Hypothalamus (tissue), 51 donors: ENCODE data around the gene MAGED4.
"Not testable (repeated sequence)": the region's sequence is repeated elsewhere in the genome, so short reads cannot be mapped to it uniquely, and the experiment has no call there.

Source experiments
- DNase-seq, 51 donors: peaks; one replicate each; lab custom pipeline; 2025; lab: John Stamatoyannopoulos, UW

The MAGED4 gene, protein sequence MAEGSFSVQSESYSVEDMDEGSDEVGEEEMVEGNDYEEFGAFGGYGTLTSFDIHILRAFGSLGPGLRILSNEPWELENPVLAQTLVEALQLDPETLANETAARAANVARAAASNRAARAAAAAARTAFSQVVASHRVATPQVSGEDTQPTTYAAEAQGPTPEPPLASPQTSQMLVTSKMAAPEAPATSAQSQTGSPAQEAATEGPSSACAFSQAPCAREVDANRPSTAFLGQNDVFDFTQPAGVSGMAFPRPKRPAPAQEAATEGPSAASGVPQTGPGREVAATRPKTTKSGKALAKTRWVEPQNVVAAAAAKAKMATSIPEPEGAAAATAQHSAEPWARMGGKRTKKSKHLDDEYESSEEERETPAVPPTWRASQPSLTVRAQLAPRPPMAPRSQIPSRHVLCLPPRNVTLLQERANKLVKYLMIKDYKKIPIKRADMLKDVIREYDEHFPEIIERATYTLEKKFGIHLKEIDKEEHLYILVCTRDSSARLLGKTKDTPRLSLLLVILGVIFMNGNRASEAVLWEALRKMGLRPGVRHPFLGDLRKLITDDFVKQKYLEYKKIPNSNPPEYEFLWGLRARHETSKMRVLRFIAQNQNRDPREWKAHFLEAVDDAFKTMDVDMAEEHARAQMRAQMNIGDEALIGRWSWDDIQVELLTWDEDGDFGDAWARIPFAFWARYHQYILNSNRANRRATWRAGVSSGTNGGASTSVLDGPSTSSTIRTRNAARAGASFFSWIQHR

DNA sequence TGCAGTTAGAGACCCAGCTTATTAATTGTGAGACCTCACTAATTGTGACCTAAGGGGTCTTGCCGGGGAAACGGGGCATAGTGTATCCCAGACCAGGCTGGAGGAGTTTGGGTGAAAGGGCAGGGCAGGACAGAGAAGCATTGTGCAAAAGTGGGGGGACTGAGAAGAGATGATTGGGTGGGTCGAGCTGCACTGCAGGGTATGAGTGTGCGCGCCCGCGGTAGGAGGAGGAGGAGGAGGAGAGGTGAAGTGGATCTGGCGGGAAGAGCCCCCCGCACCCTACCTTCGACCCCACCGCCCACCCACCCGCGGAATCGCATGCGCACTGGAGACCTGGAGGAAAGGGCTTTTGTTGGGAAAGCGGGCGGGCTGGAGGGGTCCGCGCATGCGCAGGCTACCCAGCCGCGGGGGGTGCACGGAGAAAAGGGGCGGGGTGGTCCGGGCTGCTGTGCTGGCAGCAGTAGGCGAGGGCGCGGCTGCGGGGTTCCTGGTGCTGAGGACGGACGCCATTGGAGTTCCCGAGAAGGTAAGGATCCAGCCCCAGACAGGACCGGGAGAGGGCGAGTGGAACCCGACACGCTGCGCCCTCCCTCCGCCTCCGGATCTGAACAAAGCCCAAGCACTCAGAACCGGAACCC is at the start of gene MAGED4:
TSS of gene MAGED4 (plus strand) at position 449 of the 638 bp plus-strand sequence. CDS start 1,035 bp downstream, outside the sequence.
- not testable (repeated sequence) for DNase-seq

DNA sequence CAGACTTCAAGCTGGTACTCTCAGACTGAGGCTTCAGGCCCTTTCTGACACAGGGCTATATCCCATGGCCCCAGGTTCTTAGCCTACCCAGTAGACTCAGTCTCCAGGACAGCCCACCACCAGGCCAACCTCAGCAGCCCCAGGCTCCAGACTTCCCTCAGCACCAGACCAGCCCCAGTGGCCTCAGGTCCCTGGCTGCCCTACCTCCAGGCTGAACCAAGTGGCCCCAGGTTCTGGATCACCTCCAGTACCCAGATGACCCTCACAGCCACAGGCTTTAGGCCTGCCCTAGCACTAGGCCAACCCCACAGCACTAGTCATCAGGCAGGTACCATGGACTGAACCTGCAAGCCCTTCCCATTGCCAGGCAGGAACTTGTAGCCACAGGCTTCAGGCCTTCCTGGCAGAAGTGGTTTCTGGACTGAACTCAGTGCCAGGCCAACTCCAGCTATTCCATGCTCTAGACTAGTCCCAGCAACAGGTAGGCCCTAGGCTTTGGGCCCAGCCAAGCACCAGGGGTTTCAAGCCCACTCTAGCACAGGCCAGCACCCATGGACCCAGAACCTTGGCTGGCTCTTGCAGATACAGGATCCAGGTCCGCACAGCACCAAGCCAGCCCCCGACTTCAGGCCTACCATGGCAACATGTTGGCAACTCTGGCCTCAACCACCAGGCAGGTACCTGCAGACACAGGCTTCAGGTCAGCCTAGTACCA is 45.7 kb upstream of the MAGED4 start:
- DNase-seq, result no peak

DNA sequence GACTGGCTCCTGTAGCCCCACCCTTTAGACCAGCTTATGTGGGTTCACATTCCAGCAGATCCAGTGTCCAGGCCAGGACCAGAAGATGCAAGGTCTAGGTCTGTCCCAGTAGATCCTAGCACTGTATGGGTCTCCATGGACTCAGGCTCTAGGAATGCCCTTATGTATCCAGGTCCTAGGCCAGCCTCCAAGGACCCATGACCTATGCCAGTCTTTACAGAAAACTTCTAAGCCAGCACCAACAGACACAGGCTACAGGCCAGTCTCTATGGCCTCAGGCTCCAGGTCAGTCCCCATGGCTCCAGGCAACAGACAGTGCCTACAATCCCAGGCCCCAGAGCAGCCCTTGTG is 45.2 kb upstream of the MAGED4 start:
- DNase-seq, result no peak

DNA sequence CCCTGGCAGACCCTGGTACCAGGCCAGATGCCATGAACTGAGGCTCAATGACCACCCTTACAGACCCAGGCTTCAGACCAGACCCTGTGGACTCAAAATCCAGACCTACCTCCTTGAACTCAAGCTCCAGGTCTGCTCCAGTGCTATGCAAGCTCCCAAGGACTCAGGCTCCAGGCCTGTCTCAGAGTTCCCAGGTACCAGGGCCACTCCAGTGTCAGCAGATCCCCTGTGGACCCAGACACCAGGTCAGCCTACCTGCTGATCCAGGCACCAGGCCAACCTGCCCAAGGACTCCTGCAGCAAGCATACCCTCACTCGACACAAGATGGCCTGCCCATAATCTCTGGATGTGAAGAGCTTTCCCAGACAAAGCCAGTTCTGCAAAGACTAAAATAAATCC is 44.7 kb upstream of the MAGED4 start:
- DNase-seq, result no peak

DNA sequence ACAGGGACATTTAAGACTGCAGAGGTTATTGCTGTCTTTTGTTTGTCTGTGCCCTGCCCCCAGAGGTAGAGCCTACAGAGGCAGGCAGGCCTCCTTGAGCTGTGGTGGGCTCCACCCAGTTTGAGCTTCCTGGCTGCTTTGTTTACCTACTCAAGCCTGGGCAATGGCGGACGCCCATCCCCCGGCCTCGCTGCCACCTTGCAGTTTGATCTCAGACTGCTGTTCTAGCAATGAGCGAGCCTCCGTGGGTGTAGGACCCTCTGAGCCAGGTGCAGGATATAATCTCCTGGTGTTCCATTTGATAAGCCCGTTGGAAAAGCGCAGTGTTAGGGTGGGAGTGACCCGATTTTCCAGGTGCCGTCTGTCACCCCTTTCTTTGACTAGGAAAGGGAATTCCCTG is 34.0 kb upstream of the MAGED4 start:
- DNase-seq, result not testable (repeated sequence)

DNA sequence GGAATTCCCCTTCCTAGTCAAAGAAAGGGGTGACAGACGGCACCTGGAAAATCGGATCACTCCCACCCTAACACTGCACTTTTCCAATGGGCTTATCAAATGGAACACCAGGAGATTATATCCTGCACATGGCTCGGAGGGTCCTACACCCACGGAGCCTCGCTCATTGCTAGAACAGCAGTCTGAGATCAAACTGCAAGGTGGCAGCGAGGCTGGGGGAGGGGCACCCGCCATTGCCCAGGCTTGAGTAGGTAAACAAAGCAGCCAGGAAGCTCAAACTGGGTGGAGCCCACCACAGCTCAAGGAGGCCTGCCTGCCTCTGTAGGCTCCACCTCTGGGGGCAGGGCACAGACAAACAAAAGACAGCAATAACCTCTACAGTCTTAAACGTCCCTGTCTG is 24.5 kb upstream of the MAGED4 start:
- DNase-seq, result not testable (repeated sequence)

DNA sequence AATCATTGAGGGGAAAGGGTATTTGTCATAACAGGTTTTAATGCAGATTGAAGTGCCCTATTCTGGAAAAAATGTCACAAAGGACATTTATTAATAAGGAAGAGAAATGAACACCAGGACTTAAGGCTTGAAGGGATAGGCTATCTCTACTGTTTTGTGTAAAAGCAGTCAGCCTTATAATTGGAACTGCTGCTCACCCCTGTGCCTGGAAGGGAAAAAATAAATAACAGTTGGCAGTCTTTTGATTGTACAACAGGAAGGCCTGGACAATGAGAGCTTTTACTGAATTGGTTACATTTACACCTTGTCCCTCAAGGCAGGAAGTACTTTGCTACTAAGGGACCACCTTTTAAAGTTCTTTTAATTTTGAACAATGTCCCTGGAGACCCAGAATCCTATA is 17.8 kb upstream of the MAGED4 start:
- DNase-seq, result no peak

DNA sequence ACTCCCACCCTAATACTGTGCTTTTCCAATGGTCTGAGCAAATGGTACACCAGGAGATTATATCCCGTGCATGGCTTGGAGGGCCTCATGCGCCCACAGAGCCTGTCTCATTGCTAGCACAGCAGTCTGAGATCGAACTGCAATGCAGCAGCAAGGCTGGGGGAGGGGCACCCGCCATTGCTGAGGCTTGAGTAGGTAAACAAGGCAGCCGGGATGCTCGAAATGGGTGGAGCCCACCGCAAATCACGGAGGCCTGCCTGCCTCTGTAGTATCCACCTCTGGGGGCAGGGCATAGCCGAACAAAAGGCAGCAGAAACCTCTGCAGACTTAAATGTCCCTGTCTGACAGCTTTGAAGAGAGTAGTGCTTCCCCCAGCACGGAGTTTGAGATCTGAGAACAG is 13.6 kb upstream of the MAGED4 start:
- not testable (repeated sequence) for DNase-seq

DNA sequence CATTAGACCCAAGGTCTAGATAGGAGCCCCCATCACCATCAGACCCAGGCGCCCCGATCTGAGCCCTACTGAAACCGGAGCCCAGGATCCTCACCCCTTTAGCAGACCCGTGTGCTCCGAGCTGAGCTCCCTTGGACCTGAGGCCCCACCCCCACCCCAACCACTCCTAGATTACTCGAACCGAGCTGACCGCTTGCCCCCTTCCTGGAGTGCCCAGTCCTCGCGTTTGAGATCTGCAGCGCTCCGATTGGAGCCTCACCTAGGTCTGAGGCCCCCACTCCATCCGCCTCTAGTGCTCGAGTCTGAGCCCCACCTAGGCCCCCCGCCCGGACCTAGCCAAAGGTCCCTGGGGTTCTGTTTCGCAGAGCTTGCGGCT is 378 bp downstream of the MAGED4 start:
- not testable (repeated sequence) for DNase-seq

DNA sequence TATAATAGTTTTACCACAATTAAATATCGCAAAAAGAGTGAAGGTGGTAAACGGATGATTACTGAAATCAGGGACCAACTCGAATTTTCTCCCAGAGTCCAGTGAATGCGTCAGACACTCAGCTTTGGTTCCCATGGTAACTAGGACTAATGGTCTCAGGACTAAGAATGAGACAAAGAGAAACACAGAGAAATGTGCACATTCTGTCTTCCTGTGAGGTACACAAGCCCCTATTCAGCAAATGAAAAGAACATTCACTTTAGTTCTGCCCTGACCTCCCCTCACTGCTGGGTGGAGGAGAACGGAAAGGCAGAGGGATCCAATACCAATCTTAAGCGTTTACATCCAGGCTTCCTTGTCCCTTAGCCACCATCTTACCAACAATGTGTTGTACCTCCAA is 26.7 kb downstream of the MAGED4 start:
- DNase-seq, result not testable (repeated sequence)

DNA sequence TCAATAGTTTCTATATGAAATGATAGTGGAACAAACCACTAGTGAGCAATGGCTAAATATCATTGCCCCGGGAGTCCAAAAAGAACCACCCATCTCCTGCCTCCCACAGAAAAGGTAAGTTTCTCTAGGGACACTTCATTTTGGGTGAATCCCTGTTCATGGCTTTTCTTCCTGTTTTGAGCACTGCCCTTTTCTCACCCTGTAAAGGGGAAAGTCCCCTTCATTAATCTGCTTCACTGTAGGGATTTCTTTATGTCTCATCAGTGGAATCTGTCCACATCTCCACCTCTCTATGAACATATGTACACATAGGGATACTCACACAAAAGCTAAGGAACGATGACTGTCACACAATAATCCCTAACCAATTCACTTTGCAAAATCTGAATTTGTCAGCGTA is 28.6 kb downstream of the MAGED4 start:
- DNase-seq, result no peak

DNA sequence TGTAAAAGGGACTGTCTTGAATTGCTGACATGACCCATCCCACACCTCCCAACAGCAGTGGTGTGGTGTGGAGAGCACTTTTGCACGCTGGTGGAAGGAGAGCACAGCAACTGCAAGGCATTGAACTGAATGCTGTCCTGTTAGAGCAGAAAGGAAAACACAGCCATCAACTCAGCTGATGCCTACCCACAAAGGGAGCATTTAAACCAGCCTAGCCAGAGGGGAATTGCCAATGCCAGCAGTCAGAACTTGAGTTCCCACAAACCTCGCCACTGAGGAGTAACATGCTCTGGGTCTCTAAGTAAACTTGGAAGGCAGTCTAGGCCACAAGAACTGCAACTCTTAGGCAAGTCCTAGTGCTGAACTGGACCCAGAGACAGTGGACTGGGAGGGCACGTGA is 31.9 kb downstream of the MAGED4 start:
- DNase-seq, result no peak

DNA sequence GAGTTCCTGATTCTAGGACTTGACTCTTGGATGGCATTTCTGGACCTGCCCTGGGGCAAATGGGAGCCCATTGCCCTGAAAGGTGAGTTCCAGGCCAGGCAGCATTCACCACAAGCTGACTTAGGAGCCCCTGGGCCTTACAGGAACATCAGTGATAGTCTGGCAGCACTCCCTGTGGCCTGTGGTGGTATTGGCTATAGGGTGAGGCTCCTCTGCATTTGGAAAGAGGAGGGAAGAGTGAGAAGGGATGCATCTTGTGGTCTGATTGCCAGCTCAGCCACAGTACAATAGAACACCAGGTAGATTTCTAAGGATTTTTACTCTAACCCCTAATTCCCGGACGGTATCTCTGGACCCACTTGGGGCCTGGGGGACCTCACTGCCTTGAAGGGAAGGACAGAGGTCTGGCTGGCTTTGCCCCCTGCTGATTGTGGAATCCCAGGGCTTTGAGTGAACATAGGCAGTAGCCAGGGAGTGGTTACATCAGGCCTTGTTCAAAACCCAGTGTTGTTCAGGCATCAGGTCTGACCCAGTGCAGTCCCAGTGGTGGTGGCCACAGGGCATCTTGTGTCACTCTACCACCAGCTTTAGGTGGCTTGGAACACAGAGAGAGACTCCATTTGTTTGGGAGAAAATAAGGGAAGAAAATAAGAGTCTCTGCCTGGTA is 32.9 kb downstream of the MAGED4 start:
- DNase-seq, result no peak

DNA sequence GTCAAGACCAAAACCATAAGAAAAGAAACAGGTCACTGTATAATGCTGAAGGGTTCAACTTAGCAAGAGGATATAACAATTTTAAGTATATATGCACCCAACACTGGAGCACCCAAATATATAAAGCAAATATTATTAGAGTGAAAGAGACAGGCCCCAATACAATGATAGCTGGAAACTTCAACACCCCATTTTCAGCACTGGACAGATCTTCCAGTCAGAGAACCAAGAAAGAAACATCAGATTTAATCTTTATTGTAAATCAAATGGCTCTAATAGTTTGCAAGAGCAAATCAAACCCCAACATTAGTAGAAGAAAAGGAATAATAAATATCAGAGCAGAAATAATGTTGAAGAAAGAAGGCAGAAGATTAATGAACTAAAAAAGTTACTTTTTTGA is 36.2 kb downstream of the MAGED4 start:
- no peak for DNase-seq
